ENCODE results near the gene DENND6B. TPM values are rescaled to one million over a fixed set of nuclear protein-coding genes. Genes with fewer than 3 reads are reported as not detected.

DENND6B gene
- total RNA-seq, 1 donor from 2014 or later, result 1.4 TPM

DNA sequence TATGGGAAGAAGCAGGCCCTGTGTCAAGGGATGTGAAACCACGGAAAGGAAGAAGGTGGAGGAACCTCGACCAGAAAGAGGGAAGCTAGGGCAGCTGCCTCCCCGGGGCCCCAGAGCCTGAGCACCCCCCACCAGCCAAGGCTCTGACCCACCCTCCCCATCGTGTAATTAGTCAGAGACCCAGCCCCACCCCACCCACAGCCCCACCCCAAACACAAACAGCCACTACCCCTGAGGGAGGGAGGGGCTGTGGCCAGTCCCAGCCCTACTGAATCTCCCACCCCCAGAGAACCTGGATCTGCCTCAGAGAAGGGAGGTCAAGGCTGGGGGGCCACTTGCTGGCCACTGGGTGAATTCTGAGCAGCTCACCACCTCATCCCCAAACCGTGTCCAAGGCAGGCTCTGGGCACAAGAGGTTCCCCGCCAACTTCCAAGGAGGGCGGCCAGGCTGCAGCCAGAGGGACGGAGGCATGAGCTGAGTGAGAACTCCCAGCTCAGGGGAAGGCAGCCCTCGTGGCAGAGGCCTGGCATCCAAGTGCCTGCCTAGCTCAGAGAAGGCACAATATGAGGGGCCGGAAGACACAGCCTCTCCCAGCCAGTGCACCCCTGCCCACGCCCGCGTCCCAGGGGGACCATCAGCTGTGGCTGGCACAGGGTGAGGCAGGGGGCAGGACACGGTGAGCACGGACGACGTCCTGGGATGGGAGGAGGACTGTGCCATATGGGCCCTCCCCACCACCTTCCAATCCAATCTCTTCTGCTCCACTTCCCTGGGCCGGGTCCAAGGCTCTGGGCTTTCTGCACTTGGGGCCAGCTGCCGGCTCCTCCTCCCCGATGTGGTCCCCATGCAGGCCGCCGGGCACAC lies 22.1 kb downstream of the DENND6B start:
- peak; percentile 49 for DNase-seq (ENCODE audit: low spot score)

DNA sequence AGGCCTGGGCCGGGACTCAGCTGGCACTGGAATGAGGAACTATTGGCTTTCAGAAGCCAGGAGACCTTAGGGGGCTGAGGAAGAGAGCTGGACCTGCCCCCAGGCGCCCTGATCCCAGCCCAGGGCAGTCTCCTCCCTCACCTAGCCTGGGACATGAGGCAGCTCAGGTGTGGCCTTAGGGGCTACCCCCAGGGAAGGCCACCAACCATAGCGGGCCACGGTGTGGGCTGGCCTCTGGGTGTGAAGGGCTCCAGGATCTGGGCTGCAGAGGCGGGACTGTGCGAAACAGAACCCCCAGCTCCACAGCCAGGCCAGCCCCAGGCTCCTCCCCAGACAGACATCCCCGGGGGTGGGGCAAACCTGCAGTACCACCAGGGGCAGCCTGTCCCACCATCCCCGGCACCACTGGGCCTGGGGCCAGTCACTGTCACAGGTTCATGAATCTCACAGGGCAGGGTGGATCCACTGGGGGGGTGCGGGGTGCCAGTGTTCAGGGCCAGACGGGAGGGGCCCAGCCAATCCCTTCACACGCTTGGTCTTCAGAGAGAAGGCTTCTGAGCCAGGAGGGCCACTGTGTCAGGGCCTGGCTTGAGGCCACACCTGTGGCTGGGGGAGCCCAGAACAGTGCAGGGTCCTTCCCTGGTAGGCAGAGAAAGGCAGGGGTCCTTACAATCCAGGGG lies 22.8 kb downstream of the DENND6B start:
- peak; percentile 58 for DNase-seq (ENCODE audit: low spot score)

DNA sequence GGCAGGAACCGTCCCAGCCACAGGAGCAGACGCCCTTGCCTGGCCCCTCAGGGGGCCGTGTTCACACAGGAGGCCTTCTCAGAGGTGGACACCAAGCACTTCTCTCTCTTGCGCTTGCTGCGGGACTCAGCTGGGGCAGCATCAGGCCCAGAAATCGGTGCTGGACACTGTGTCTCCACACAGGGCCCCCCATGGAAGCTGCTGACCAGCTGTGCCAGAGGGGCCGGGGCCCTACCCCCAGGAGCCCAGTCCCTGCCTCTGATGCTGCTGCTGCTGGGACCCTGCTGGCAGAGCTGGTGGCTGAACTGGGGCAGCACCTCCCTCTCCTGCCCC lies 23.3 kb downstream of the DENND6B start:
- DNase-seq (ENCODE audit: low spot score), result no peak

DNA sequence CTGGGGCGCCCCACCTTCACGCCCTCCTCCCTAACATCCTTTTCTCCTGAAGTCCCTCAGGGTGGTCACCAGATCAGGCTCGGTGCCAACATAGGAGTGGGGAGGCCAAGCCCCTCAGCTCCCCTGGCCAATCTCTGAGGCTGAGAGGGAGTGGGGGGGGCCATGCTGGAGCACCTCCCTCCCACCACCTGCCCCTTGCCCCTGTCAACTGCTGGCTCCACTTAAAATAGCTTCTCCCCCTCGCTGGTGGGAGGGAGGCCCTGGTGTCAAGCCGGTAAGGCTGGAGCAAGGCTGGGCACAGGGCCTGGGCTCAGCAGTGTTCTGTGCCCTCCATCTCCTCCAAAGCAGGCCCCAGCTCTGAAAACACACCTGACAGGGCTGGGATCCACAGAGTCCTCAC lies 24.2 kb downstream of the DENND6B start:
- no peak for DNase-seq (ENCODE audit: low spot score)

DNA sequence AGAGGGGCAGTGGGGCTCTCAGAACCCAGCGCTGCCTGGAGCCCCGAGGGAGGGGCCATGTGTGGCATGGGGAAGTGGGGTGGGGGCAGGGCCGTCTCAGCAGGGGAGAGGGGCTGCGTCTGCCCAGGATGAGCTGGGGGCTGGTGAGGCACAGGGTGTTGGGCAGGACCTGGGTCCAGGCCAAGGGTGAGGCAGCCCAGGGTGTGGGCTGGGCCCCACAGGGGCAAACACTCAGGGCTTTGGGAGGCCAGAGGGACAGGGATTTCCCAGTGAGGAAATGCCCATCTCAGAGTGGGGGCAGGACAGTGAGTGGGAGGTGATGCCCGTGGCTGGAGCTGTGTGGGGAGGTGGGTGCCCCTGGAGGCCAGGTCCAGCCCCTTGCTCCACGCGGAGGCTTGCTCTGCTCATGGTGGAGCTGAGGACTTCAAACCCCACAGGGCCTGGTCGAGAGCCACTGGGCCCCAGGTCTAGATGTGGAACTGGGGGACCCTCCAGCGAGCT lies 24.7 kb downstream of the DENND6B start:
- DNase-seq (ENCODE audit: low spot score), result peak; percentile 59

DNA sequence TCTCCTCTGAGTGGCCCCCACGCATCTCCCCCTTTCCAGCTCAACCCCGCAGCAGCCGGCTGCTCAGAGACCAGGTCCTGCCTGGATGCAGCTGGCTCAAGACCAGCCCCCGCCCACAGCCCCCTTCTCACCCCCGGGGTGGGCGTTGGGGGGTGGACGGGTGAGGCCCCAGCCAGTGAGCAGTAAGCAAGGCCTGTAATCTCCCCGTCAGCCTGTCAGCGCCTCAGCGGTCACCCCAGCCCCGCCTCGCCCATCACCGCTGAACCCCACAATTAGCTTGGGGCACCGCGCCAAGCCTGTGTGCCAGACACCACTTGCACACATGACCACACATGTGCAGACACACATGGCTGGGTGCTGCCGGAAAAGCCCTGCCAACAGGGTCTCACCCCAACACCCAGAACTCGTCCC lies 25.2 kb downstream of the DENND6B start:
- DNase-seq (ENCODE audit: low spot score), result no peak

DNA sequence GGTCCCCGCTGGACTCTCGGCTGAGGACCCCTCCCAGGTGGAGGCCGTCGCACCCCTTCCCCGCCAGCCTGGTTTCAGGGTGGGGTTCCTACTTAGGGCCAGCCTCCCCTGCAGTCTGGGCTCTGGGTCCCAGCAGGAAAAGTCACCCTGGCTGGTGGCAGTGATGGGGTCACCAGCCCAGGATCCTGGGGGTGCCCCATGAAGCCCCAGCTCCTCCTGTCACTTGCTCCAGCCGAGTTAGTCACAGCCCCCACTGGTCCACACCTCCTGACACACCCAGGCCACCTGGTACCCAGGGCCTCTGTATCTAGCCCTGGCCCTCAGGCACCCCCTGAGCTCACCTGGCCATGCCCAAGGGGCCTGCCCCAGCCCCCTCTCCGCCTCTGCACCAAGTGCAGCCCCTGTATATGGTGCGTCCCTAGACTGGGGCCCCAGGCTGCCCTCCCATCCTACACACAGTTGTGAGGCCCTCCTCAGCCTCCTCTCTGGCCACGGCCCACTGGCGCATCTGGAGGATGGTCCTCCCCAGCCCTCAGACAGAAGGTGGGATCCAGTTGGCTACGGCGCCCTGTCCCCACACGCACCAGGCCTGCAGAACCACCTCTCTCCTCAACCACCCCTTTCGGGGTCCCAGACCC lies 26.1 kb downstream of the DENND6B start:
- no peak for DNase-seq (ENCODE audit: low spot score)

DNA sequence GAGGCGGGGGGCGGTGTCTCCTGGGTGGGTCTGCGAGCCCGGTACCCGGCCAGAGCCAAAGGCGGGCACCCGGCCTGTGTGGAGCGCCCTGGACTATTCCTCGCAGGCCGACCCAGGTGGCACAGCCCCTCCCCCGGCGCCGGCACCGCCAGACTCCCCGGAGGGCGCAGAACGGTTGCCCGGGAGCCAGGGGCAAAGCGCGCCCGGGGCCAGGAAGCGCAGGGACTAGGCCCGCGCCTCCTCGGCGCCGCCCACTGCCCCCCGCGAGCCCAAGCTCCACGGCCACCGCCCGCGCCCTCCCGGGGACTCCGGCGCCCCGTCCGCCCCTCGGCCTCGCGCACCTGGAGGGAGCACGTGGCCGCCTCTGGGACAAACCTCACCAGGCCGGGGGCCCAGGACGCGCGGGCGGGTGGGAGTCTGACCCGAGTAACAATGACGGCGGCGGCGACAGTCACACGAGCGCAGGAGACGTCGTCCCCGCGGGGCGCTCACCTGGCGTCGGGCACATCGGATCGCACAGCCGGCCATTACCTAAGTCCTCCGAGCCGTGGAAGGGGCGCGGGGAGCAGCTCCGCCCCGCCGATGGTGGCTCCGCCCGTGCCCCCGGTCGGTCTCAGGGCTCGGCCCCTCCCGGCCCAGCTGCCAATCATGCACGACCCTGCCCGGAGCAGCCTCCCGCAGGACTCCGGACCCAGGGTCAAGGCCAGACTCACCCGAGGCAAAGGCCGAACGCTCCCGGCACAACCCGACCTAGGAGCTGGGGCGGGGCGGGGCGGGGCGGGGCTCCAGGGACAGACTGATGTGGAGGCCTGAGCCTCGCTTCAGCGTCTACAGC lies 26.8 kb downstream of the DENND6B start:
- no peak for DNase-seq (ENCODE audit: low spot score)

DNA sequence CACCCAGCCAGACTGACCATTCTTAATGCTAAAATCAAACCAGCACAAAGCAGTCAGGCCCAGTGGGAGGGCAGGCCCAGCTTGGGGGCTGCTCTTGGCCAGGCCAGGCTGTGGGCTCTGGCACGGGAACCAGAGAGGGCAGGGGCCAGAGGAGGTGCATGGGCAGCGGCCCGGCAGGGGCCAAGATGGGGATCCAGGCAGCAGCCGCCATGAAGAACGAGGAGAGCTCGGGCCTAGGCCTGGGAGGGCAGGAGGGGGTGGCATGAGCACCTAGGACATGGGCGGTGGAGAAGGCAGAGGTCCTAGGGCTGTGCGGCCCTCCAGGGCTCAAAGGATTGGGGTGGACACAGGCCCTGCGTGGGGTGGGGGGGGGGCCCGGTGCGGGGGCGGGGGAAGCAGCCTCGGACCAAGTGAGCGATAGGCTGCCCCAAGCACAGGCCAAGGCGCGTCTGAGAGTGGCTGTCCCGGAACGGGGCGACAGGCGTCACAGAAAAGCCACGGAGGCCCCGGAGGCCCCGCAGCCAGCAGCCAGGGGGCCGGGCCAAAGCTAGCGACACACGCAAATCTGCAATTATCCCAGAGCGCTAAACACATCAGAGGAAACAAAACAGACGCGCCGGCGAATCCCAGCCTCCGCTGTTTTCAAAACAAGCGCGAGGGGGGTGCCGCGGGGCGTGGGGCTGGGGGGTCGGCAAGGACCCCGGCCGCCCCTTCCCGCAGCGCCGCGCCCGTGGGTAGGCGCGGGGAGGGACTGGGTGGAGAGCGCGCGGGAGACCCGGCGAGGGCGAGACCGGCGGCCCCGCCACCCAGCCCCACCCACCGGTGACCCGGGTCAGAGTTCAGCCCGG lies 27.7 kb downstream of the DENND6B start:
- DNase-seq (ENCODE audit: low spot score), result no peak

DNA sequence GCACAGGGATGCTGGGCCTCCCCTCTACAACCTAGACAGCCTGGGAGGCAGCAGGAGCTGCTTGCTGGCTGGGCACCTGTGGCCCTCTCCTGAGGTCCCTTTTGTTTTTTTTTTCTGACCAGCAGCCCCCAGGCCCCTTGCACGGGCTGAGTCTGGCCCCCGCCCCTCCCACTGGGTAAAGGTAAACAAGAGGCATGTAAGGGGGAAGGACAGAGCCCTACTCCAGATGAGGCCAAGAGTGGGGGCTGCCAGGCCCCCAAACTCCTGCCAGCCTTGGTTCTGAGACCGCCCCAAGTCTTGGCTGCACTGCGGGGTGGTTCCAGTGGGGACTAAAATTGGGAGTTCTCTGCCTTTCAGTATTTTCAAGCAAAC lies 28.6 kb downstream of the DENND6B start:
- no peak for DNase-seq (ENCODE audit: low spot score)

DNA sequence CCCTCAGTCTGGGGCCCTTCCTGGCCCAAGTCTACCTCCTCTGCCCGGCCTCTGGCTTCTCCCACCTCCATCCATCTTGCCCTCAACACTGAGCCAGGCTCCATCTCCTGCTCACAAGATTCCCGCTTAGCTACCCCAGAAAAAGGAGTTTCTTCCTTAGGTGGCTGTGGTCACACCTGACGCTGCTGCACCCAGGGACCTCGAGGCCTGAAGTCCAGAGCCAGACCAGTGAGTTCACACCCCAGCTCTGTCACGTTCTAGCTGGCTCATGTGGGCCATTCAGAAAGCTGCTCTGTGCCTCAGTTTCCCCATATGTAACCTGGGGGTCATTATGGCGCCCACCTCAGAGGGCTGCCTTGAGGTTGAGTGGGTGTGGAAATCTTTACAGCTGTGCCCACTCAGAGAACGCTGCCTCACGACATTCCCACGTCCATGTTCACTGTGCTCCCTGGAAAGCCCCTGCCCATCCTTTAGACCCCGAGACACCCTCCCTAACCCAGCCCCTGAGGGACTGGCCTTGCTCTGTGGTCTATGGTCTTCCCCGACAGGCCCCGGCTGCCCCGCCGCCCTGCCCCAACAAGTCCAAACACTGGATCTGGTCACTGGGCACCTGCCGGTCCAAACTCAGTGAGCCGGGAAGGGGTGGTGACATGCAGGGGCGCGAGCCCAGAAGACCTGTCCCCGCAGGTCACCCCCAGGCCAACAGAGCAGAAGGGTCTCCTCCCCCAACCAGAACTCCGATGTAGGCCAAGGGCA lies 29.1 kb downstream of the DENND6B start:
- no peak for DNase-seq (ENCODE audit: low spot score)

DNA sequence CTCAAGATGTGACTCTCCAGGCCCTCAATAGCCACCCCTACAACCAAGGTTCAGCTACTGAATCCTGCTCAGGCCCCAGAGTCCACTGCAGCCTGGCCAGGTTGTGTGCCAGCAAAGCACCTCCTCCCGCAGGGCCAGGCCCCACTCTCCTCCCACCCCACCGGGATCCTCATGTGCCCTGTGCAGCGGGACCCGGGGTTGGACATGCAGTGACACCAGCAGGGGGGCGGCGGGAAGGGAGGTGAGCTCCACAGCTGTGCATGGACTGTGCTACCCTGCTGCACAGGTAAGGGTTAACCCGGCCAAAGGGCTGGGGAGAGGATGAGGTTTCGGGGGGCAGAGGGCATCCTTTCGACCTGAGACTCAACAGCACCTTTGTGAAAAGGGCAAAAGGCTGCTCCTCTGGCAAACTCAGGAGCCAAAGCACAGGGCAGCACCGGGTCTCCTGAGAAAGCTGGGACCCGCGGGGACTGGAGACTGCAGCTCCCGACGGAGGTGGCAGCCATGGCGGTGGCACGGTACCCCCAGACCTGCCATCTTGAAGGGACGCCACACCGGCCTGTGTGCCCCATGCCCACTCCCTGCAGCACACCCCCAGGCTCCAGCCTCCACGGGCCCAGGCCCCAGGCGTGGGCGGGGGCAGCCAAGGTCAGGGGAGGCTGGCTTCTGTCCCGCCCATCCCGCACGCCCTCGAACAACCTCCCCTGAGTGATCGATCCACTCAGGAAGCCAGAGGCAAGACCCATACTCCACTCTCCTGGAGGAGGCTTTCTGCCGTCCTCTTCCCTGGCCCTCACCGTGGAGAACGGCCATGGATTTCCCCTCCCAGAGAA lies 29.9 kb downstream of the DENND6B start:
- no peak for DNase-seq (ENCODE audit: low spot score)

DNA sequence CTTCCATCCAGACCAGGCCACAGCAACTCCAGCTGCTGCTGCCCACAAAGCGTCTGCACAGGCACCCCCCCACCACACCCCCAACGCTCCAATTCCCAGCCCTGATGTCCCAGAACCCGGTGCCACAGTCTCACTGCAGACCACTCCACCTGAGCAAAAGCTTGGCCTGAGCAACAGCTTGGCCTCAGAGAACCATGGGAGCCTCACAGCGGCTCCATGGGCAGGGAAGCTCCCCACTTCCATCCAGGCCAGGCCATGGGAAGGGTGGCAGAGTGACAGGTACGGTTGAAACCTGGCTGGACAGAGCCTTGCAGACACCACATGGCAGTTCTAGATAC lies 32.5 kb downstream of the DENND6B start:
- DNase-seq (ENCODE audit: low spot score), result no peak

DNA sequence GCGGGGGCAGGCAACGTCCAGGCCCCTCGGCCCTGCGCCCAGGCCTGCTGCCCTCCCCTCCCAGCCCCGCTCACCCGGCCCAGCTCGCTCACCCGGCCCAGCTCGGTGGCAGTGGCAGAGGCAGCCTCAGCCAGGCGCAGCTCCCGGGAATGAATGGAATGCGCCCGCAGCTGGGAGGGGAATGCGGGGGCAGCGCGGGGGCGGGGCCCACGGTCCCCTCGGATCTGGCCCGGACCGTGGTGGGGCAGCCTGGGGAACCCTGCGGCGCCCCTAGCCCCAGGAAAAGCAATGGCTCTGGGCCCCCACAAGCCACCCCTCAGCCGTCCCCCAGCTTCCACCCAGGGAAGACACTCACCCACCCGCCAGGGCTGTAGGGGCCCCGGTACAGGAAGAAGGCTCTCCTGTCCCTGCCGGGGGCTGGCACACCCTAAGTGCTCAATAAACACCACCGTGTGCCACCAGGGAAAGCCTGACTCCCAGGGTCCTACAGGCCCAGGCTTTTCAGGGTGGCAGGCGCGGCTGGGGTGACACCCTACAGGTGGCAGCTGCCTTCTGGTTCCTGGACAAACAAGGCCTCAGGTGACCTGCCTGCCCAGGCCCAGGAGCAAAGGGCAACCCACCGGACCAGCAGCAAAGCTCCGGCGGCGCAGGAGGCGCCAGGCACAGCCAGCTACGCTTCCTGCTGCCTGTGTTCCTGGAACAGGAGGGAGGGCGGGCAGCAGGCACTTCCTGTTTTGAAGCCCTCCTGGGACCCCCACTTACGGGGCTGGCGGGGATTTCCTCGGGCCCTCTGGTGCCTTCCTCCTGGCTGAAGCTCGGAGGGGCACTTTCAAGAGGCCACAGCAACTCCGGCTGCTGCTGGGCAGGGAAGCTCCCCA lies 33.1 kb downstream of the DENND6B start:
- DNase-seq (ENCODE audit: low spot score), result peak; percentile 82

DNA sequence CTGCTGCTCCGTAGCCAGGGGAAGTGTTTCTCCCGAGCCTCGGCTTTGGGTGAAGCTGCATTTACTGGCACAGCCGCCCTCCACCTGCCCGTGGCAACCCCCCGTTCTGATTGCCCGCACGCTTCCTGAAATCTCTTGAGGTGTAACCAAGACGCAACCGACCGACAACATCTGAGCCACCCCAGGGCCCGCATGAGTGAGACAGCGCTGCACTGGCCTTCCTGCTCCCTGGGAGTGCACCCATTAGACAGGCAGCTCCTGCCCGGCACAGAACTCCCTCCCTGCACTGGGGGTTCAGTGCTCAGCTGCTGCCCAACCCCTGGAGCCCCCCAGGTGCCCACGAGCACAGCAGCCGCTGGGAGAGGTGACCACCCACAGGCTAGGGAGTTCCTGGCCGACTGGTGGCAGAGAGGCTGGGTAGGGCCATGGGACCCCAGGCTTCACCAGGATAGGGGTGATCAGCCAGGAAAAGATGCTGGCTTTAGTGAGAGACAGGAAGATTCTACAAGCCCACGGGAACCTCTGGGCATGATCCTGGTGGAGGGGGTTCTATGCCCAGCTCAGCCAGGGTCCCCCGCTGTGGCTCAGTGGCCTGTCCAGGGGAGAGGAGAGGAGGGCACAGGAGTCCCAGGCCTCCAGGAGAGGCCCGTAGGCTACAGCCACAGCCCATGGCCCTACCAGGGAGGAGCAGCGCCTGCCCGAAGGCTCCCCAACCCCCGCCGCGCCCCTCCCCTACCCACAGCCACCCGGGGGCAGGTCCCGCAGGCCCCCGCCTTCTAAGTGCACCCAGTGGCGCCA lies 34.0 kb downstream of the DENND6B start:
- no peak for DNase-seq (ENCODE audit: low spot score)

DNA sequence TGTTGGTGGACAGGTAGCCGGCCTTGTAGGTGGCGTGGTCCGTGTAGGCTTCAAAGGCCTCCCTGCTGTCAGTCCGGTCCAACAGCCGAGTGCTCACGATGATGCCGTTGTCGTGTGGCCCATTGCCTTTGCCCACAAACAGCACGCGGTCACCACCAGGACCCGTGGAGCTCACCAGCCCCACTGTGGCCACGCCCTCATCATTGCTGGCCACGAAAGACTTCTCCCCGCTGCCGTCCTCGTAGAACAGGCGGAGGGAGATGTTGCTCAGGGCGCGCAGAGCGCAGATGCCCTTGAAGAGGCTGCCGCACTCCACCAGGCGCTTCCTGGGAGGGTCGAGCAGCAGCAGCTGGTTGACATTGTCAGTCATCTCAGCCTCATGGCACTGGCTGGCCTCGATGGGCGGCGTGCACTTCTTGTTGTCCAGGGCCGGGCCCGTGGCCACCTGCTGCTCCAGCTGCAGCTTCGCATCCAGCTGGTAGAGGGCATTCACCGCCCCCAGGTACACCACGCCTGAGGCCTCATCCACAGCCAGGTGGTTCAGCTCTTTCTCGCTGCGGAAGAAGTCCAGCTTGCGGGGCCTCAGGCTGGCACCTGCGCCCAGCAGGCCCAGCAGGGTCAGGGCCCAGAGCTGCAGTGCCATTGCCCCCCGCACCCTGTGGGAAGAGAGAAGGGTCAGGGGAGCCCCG lies 36.7 kb downstream of the DENND6B start:
- no peak for DNase-seq (ENCODE audit: low spot score)
